D721Med (cell line): ENCODE measurements around the gene RHO.
"Not testable (repeated sequence)": the region's sequence is repeated elsewhere in the genome, so short reads cannot be mapped to it uniquely, and the experiment has no call there.

ENCODE experiments used
- DNase-seq: peaks from one replicate; pipeline ENCODE4 v3.0.0; 2011; ENCODE audit warnings: low spot score; ENCODE audit not compliant: insufficient read length
- FAIRE-seq: peaks from 2 replicates; lab custom pipeline; 2011; peaks lifted over from hg19 to GRCh38; lab: Jason Lieb, UNC
- CTCF ChIP-seq: IDR thresholded peaks from 2 replicates; pipeline ENCODE4 v1.5.1; 2012; ENCODE audit warnings: mild to moderate bottlenecking, control low read depth; ENCODE audit not compliant: insufficient read depth; ENCODE audit errors: missing control alignments

Gene RHO

DNA sequence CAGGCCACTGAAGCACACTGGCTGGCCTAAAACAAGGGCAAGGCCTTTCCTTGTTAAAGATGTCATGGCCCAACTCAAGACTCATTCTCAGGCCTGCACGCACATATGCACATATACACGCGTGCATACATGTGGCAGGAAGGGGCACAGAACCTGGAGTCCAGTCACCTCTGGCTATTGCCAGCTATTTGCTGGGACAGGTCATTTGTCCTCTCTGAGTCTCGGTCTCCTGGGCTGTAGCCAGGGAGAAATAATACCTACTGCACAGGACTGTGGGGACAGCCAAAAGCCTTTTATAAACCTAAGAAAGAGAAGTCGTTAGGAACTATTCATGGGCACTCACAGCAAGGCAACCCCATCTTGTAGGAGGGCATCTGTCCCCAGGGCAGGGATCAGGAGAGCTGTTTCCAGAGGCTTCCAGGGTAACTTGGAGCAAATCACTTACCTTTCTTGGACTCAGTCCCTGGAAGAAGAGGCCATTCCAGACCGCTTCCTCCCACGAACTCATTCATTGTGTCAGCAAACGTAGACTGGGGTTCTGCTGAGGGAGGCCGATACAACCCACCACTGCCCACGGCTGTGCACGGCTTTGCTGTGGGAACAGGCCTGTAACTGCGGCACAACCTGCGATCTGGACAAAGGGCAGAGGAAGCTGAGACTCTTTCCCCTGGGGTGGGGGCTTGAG lies 41.1 kb upstream of the RHO start:
- FAIRE-seq (no peak), DNase-seq (no peak)
- no peak for TF ChIP-seq CTCF

- FAIRE-seq, DNase-seq: not testable (repeated sequence)
Measured at GRCh38 chr3:129487868-129488335, 40.5 kb upstream of the RHO start.

DNA sequence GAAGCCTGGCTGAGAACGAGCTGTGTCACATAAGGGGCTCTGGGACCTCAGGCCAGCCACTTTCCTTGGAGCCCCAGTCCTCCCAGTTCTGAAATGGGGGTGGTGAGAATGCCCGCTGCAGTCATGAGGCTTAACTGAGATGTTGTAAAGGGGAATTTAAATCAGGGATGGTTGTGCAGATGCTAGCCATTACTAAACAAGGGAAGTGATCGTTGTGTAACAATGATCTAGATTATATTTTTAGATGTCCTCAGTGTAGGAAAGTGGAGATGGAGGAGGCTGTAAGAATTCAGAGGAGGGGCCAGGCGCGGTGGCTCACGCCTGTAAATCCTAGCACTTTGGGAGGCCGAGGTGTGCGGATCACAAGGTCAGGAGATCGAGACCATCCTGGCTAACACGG lies 39.2 kb upstream of the RHO start:
- DNase-seq, FAIRE-seq: not testable (repeated sequence)

DNA sequence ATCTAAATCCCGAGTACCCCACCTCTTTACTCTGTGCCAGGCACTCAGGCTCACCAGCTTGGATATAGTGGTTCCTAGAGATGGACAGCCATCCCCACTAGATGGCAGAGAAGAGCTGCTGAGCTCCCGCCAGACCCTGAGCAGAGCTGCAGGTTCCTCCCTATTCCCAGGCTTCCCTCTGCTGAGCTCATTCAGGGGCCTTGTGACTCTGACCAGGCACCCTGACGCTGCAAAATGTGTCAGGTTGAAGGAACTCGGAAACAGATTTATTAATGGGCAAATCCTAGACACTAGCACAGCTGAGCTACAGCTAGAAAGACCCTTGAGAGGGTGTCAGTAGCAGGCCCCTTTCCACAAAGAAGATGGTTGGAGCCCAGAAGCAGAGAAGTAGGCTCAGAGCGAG lies 38.2 kb upstream of the RHO start:
- FAIRE-seq (no peak), DNase-seq (peak; percentile 92)
- peak; percentile 90 for TF ChIP-seq CTCF

- not testable (repeated sequence) for FAIRE-seq, DNase-seq
Measured at GRCh38 chr3:129491077-129491476, 37.4 kb upstream of the RHO start.

DNA sequence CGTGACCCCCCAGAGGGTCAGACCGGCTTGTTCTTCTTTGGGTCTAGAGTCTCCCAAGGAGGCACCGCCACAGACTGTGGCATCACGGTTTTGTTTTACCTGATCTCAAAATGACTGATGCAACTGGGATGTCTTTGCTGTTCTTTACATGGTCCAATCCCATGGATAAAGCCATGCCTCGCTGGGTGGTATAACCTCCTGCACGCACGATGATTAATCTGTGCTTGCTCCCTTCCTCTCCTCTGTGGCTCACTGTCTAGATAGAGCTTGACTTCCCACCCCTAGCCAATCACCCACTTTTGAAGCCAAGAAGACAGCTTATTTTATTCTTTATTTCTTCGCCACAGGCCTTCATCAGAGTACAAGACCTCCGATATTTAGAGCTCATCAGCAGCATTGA lies 36.6 kb upstream of the RHO start:
- DNase-seq (no peak), FAIRE-seq (no peak)
- TF ChIP-seq CTCF: no peak

GRCh38 chr3:129492691-129493090 lies 35.7 kb upstream of the RHO start:
- TF ChIP-seq CTCF: no peak
- FAIRE-seq (no peak), DNase-seq (no peak)

DNA sequence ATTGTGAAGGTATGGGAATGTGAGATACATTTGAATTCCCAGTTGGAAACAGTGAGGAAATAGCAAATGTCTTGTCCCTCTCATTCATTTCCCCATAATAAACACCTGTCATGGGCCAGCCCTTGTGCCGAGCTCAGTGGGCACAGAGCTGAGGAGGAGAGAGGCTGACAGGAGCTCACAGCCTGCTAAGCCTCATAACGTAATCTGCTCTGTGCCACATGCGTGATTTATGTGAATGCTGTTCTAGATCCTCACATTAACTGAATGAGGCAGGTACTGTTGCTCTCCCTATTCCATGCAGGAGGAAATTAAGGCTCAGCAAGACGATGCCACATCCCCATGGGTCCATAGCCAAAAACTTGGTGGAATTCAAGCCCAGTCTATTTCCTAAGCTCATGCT lies 35.2 kb upstream of the RHO start:
- FAIRE-seq: peak; percentile 66
- TF ChIP-seq CTCF: no peak
- peak; percentile 77 for DNase-seq

DNA sequence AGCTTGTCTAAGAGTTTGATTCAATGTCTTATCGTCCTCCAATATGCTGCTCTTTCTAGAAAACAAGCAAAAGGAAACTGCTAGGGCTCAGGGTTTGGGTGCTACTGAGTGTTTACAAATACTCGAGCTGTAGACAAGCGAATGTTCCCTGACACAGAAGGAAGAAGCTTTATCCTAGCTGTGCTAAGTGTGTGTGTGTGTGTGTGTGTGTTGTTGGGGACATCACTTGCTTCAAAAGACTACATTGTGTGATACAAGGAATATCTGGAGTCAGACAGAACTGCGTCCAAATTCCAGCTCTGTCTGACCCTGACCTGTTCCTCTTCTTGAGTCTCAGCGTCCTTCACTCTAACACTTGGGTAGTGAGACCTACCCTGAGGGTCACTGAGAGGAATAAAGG lies 33.9 kb upstream of the RHO start:
- FAIRE-seq, DNase-seq: not testable (repeated sequence)

DNA sequence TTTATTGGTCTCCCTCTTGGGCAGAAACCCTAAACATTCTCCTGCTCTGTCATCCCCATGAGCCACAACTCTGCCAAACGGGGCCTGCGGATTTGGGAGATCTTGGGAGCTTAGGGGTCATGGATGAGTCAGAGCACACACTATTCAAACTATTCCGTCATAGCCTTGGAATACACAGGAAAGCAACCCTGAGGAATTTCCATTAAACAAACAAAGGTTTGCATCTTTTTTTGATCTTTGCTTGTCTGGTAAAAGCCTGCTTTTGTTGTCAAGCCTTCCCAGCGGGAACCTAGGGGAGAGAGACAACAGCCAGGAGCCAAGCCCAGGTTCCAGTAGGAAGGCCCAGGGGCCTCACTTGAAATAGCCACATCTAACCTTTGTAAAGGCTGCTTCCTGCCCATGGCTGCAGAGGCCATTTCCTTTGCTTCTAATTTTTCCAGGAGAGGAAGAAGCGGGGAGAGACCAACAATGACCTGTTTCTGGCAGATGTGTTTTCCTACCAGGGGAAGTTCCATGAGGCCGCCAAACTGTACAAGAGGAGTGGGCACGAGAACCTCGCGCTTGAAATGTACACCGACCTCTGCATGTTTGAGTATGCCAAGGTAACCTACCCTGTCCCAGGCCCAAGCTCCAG lies 33.3 kb upstream of the RHO start:
- DNase-seq, FAIRE-seq: not testable (repeated sequence)

GRCh38 chr3:129497876-129498275 lies 30.6 kb upstream of the RHO start:
- not testable (repeated sequence) for DNase-seq, FAIRE-seq

DNA sequence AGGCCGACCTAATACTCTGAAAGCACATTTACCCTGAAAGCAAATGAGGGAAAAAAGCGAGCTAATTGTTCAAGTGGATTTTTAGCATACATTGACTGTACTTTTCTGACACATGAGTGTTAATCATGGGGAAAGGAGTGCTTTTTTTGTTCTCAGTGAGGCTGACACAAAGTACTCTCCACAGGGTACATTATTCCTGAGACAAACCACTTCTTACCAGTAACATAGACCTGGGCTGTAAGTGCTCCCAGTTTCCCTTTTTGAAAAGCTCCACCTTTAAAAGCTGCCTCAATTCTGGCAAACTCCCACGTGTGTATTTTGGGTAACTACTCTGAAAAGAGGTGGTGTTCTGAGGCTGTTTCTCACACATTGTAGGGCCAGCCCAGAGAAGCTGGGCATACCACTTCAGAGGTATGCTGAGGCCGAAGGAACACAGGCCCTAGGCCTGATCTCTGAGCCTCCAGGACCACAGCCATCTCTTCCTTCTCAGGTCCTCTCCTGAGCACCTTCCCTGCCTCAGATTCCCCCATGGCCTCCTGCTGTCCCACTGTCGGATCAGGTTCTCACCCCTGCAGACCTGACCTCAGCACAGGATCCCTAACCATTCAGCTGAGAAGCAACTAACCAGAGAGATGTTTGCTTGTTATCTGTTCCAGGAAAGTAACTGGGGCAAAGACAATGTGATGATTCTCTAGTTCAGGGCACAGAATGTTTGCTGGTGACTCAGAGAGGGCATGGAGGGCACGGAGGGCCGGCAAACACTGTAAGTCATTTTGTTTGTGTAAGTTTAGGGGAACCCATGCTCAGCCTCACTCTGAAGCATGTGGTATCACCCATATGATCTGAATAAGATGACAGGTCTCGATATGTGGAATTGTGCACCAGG lies 29.6 kb upstream of the RHO start:
- DNase-seq, FAIRE-seq: not testable (repeated sequence)
